Body of pancreas (tissue), 4 donors: ENCODE measurements around the gene SELENOS.

ENCODE experiments used
- POLR2A ChIP-seq, 3 donors: fragments of 450-650 bp; IDR thresholded peaks; one replicate each; pipeline ENCODE4 v1.6.1; 2016; ENCODE audit warnings: antibody characterized with exemption in 3 of 3, mild to moderate bottlenecking in 2 of 3
- TF ChIP-seq, protein P1 (sequence below), 7 experiments: fragments of 450-650 bp in 4 of 7; fragments of 200-600 bp in 3 of 7; sonication (generic) in 3 of 7; IDR thresholded peaks; one replicate each; pipeline ENCODE4 v1.5.1; 2016 to 2019; ENCODE audit warnings: antibody characterized with exemption in 7 of 7

DNA sequence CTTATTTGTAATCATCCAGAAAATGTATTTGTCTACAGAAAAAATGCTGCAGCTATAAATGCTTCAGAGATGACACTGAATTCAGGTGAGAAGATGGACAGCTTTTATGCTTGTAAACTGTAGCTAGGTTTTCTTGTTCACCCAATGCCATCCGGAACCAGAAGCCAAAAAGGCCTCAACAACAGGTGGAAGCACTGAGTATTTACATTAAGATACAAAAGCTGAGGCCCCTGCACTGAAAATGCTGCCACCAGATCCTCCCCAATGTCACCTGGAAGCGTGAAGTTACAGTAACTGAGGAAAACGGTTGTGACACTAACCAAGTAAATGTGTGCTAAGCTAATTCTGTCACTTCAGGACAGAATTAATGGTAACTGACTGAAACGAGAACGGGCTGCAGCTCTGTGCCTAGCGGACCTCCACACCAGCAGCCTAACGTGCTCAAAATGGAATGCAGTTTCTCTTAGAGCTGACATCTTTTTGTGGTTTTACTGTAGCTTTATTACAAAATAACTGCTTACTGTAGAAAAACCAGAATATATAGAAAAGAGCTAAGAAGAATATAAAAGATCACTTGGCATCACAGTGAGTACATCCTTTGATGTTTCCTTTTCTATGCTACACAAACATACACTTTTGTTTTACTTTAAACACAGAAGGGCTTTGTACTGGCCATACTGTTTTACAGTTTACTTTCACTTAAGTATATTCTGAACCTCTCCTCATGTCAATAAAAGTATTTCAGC lies 33.1 kb downstream of the SELENOS start:
- TF ChIP-seq, protein P1, sequence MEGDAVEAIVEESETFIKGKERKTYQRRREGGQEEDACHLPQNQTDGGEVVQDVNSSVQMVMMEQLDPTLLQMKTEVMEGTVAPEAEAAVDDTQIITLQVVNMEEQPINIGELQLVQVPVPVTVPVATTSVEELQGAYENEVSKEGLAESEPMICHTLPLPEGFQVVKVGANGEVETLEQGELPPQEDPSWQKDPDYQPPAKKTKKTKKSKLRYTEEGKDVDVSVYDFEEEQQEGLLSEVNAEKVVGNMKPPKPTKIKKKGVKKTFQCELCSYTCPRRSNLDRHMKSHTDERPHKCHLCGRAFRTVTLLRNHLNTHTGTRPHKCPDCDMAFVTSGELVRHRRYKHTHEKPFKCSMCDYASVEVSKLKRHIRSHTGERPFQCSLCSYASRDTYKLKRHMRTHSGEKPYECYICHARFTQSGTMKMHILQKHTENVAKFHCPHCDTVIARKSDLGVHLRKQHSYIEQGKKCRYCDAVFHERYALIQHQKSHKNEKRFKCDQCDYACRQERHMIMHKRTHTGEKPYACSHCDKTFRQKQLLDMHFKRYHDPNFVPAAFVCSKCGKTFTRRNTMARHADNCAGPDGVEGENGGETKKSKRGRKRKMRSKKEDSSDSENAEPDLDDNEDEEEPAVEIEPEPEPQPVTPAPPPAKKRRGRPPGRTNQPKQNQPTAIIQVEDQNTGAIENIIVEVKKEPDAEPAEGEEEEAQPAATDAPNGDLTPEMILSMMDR (IDR thresholded peaks at IDR 0.05) = no peak
- no peak for TF ChIP-seq POLR2A (IDR thresholded peaks at IDR 0.05)
